Mesendoderm (in vitro differentiated cells): ENCODE data around the gene APBA2.

Experiments
- DNase-seq: peaks from one replicate; pipeline ENCODE4 v3.0.0; 2013
- H2AK5ac ChIP-seq: 2 replicates; pipeline ENCODE4 v1.6.1; 2013; ENCODE audit warnings: low read length, inconsistent platforms
- H2BK120ac ChIP-seq: 2 replicates; pipeline ENCODE4 v1.6.1; 2013; ENCODE audit warnings: low read depth, mild to moderate bottlenecking, low read length, moderate library complexity, mixed read lengths
- H2BK15ac ChIP-seq: replicated peaks from 2 replicates; pipeline ENCODE4 v1.6.1; 2013; ENCODE audit warnings: low read depth, mild to moderate bottlenecking, moderate library complexity
- H2BK5ac ChIP-seq: 2 replicates; pipeline ENCODE4 v1.6.1; 2013; ENCODE audit warnings: low read length, inconsistent platforms
- H3K18ac ChIP-seq: 2 replicates; pipeline ENCODE4 v1.6.1; 2013; ENCODE audit warnings: mild to moderate bottlenecking, low read length, mixed read lengths
- H3K23ac ChIP-seq: one replicate; pipeline ENCODE4 v1.6.1; 2013; ENCODE audit warnings: low read length
- H3K27ac ChIP-seq: 2 replicates; pipeline ENCODE4 v1.5.1; 2013; ENCODE audit warnings: low read depth, mild to moderate bottlenecking, inconsistent platforms, low read length, moderate library complexity
- H3K27me3 ChIP-seq: 2 replicates; pipeline ENCODE4 v1.6.1; 2013; ENCODE audit warnings: low read length, control low read depth, mild to moderate bottlenecking, inconsistent platforms; ENCODE audit not compliant: insufficient read depth, poor library complexity
- H3K36me3 ChIP-seq: 2 replicates; pipeline ENCODE4 v1.6.1; 2013; ENCODE audit warnings: low read length, inconsistent platforms; ENCODE audit not compliant: control insufficient read depth, insufficient read depth
- H3K4ac ChIP-seq: one replicate; pipeline ENCODE4 v1.6.1; 2013; ENCODE audit warnings: low read depth, mild to moderate bottlenecking, low read length, moderate library complexity
- H3K4me1 ChIP-seq: 2 replicates; pipeline ENCODE4 v1.6.1; 2013; ENCODE audit warnings: low read depth, low read length, inconsistent platforms; ENCODE audit not compliant: control insufficient read depth
- H3K4me2 ChIP-seq: 2 replicates; pipeline ENCODE4 v1.6.1; 2013; ENCODE audit warnings: low read length
- H3K4me3 ChIP-seq: 2 replicates; pipeline ENCODE4 v1.5.1; 2013; ENCODE audit warnings: mild to moderate bottlenecking, low read length
- H3K56ac ChIP-seq: one replicate; pipeline ENCODE4 v1.6.1; 2013; ENCODE audit warnings: low read length
- H3K79me1 ChIP-seq: 2 replicates; pipeline ENCODE4 v1.6.1; 2013; ENCODE audit warnings: low read length, inconsistent platforms
- H3K79me2 ChIP-seq: 2 replicates; pipeline ENCODE4 v1.6.1; 2013; ENCODE audit warnings: mild to moderate bottlenecking, low read length; ENCODE audit not compliant: control insufficient read depth, insufficient read depth
- H3K9ac ChIP-seq: 2 replicates; pipeline ENCODE4 v1.6.1; 2013; ENCODE audit warnings: low read length, inconsistent platforms
- H4K5ac ChIP-seq: one replicate; pipeline ENCODE4 v1.6.1; 2013; ENCODE audit warnings: low read length
- H4K8ac ChIP-seq: one replicate; pipeline ENCODE4 v1.6.1; 2013; ENCODE audit warnings: low read depth, mild to moderate bottlenecking, control low read depth, low read length, moderate library complexity
- WGBS: extraction: QIAGEN DNeasy Blood & Tissue Kit; methylation state at CpG from one replicate; pipeline ENCODE4 v1.1.7; 2013; ENCODE audit warnings: low lambda C conversion rate, missing lambda C conversion rate; ENCODE audit not compliant: insufficient coverage; ENCODE audit errors: extremely low coverage; 5-methylcytosine and 5-hydroxymethylcytosine counted together

Gene APBA2

GRCh38 chr15:29121907-29122306 is 236.1 kb downstream of the APBA2 start:
- Histone ChIP-seq H3K27me3 (no peaks in the 10 kb centered on the region), H3K23ac (no peak overlapping the region), H3K4me3 (no peak overlapping the region), H3K9ac (no peak overlapping the region), H3K79me1 (no peaks in the 10 kb centered on the region), H4K8ac (no peak overlapping the region), H4K5ac (no peak overlapping the region), H2AK5ac (no peak overlapping the region), H3K4me2 (no peak overlapping the region), H3K18ac (no peak overlapping the region), H3K36me3 (no peaks in the 10 kb centered on the region), H2BK120ac (no peak overlapping the region), H3K4me1 (no peaks in the 10 kb centered on the region), H2BK15ac (no peak overlapping the region), H3K27ac (no peak overlapping the region), H3K79me2 (no peaks in the 10 kb centered on the region), H2BK5ac (no peak overlapping the region), H3K4ac (no peak overlapping the region), H3K56ac (no peak overlapping the region)
- no peak for DNase-seq
- no CpG with 5 or more reads among the region's 9 CpGs for WGBS

GRCh38 chr15:29122506-29122905 is 236.7 kb downstream of the APBA2 start:
- no peak overlapping the region for H3K9ac ChIP-seq
- H2BK15ac ChIP-seq: no peak overlapping the region
- DNase-seq: no peak
- no peak overlapping the region for H3K4me3 ChIP-seq
- H3K18ac ChIP-seq: no peak overlapping the region
- H2BK120ac ChIP-seq: no peak overlapping the region
- no peak overlapping the region for H3K27ac ChIP-seq
- H3K27me3 ChIP-seq: no peaks in the 10 kb centered on the region
- H3K23ac ChIP-seq: no peak overlapping the region
- H4K5ac ChIP-seq: no peak overlapping the region
- H3K79me1 ChIP-seq: no peaks in the 10 kb centered on the region
- no peak overlapping the region for H2AK5ac ChIP-seq
- no peak overlapping the region for H3K4me2 ChIP-seq
- no peaks in the 10 kb centered on the region for H3K4me1 ChIP-seq
- no peak overlapping the region for H2BK5ac ChIP-seq
- no CpG with 5 or more reads among the region's 12 CpGs for WGBS
- H4K8ac ChIP-seq: no peak overlapping the region
- no peaks in the 10 kb centered on the region for H3K36me3 ChIP-seq
- H3K56ac ChIP-seq: no peak overlapping the region
- no peak overlapping the region for H3K4ac ChIP-seq
- H3K79me2 ChIP-seq: no peaks in the 10 kb centered on the region

- Histone ChIP-seq H3K36me3 (no peaks in the 10 kb centered on the region), H3K79me2 (no peaks in the 10 kb centered on the region), H3K4ac (no peak overlapping the region), H2AK5ac (no peak overlapping the region), H4K5ac (no peak overlapping the region), H3K27ac (no peak overlapping the region), H3K9ac (no peak overlapping the region), H4K8ac (no peak overlapping the region), H2BK5ac (no peak overlapping the region), H3K79me1 (no peaks in the 10 kb centered on the region), H3K4me1 (no peaks in the 10 kb centered on the region), H3K18ac (no peak overlapping the region), H2BK15ac (no peak overlapping the region), H3K56ac (no peak overlapping the region), H3K4me2 (no peak overlapping the region), H2BK120ac (no peak overlapping the region), H3K23ac (no peak overlapping the region), H3K27me3 (no peaks in the 10 kb centered on the region), H3K4me3 (no peak overlapping the region)
- DNase-seq: no peak
- no CpG with 5 or more reads among the region's 18 CpGs for WGBS
These were observed 237.4 kb downstream of the APBA2 start for GRCh38 chr15:29123171-29123570.

- Histone ChIP-seq H3K4me1 (no peaks in the 10 kb centered on the region), H2AK5ac (no peak overlapping the region), H3K27me3 (no peaks in the 10 kb centered on the region), H3K79me2 (no peaks in the 10 kb centered on the region), H3K9ac (no peak overlapping the region), H3K4me3 (no peak overlapping the region), H3K36me3 (no peaks in the 10 kb centered on the region), H3K27ac (no peak overlapping the region), H3K23ac (no peak overlapping the region), H2BK5ac (no peak overlapping the region), H4K8ac (no peak overlapping the region), H3K4me2 (no peak overlapping the region), H4K5ac (no peak overlapping the region), H3K56ac (no peak overlapping the region), H2BK15ac (no peak overlapping the region), H2BK120ac (no peak overlapping the region), H3K18ac (no peak overlapping the region), H3K4ac (no peak overlapping the region), H3K79me1 (no peaks in the 10 kb centered on the region)
- WGBS: no CpG with 5 or more reads among the region's 9 CpGs
- DNase-seq: no peak
These were observed 238.2 kb downstream of the APBA2 start for GRCh38 chr15:29123991-29124390.

GRCh38 chr15:29124581-29125381 is 239.0 kb downstream of the APBA2 start:
- no peaks in the 10 kb centered on the region for H3K27me3 ChIP-seq
- no peak overlapping the region for H3K4me3 ChIP-seq
- no peaks in the 10 kb centered on the region for H3K4me1 ChIP-seq
- no peak overlapping the region for H4K5ac ChIP-seq
- no peak overlapping the region for H3K56ac ChIP-seq
- H3K27ac ChIP-seq: no peak overlapping the region
- DNase-seq: peak; percentile 62
- no peak overlapping the region for H3K18ac ChIP-seq
- H3K79me2 ChIP-seq: no peaks in the 10 kb centered on the region
- H4K8ac ChIP-seq: no peak overlapping the region
- no peak overlapping the region for H3K4me2 ChIP-seq
- H2BK5ac ChIP-seq: no peak overlapping the region
- no peak overlapping the region for H2AK5ac ChIP-seq
- no peak overlapping the region for H3K23ac ChIP-seq
- H2BK15ac ChIP-seq: no peak overlapping the region
- WGBS: no CpG with 5 or more reads among the region's 22 CpGs
- H3K4ac ChIP-seq: no peak overlapping the region
- no peak overlapping the region for H2BK120ac ChIP-seq
- no peak overlapping the region for H3K9ac ChIP-seq
- no peaks in the 10 kb centered on the region for H3K79me1 ChIP-seq
- no peaks in the 10 kb centered on the region for H3K36me3 ChIP-seq
